A549 (cell line): ENCODE measurements around the gene SLC6A5. TPM values are rescaled to one million over a fixed set of nuclear protein-coding genes. Genes with fewer than 3 reads are reported as not detected.
A peak's percentile ranks its signal among the peaks of the same experiment; 100 is the strongest.

Experiments used
- ATAC-seq, 2 experiments: fragments of 200-7000 bp in 1 of 2; fragments of >200 bp in 1 of 2; cut with Nextera tagmentation in 1 of 2; cut with Tn5 transposase in 1 of 2; 3 replicates each; pipeline versions ENCODE4 v1.8.0 to v1.9.1; 2018 to 2020; ENCODE audit warnings: mild to moderate bottlenecking in 1 of 2, moderate library complexity in 1 of 2
- CTCF ChIA-PET: fragments of 300-600 bp; sonication (Branson Sonifier 250); formaldehyde crosslinking; extraction: SDS; loops from one replicate; lab custom pipeline; 2021; ENCODE audit warnings: antibody characterized with exemption, inconsistent platforms; lab: Yijun Ruan, JAX
- POLR2A ChIA-PET: fragments of 350-600 bp; formaldehyde crosslinking; extraction: SDS; loops from one replicate; lab custom pipeline; 2021; ENCODE audit warnings: antibody characterized with exemption, inconsistent platforms; lab: Yijun Ruan, JAX
- DNase-seq, 2 experiments: peaks; one replicate each; pipeline versions ENCODE4 v3.0.0 to v3.0.0-alpha.2; 2011 to 2016; ENCODE audit warnings: low read depth in 1 of 2, low spot score in 1 of 2
- FAIRE-seq: peaks from 2 replicates; lab custom pipeline; 2011; peaks lifted over from hg19 to GRCh38; lab: Jason Lieb, UNC
- H3K27ac ChIP-seq, 2 experiments: fragments of >200 bp; sonication (Bioruptor Twin); formaldehyde crosslinking; 3 replicates each; pipeline ENCODE4 v1.5.1; 2016 to 2017
- H3K4me1 ChIP-seq: fragments of >200 bp; sonication (Bioruptor Twin); formaldehyde crosslinking; 3 replicates; pipeline ENCODE4 v1.6.1; 2016
- H3K4me2 ChIP-seq: fragments of >200 bp; sonication (Bioruptor Twin); formaldehyde crosslinking; 3 replicates; pipeline ENCODE4 v1.6.1; 2016
- H3K4me3 ChIP-seq: fragments of >200 bp; sonication (Bioruptor Twin); formaldehyde crosslinking; 3 replicates; pipeline ENCODE4 v1.5.1; 2016
- H3K9me3 ChIP-seq: fragments of >200 bp; sonication (Bioruptor Twin); formaldehyde crosslinking; 3 replicates; pipeline ENCODE4 v1.6.1; 2016
- CBX2 ChIP-seq: fragments of 200-600 bp; sonication (generic); IDR thresholded peaks from 2 replicates; pipeline ENCODE4 v1.6.1; 2016; ENCODE audit warnings: low read depth, mild to moderate bottlenecking, borderline replicate concordance
- CHD2 ChIP-seq: fragments of 150-350 bp; IDR thresholded peaks from 2 replicates; pipeline ENCODE4 v1.6.1; 2014; ENCODE audit warnings: low read length; ENCODE audit not compliant: partially characterized antibody
- CHD4 ChIP-seq: fragments of 200-600 bp; sonication (generic); IDR thresholded peaks from 2 replicates; pipeline ENCODE4 v1.6.1; 2016; ENCODE audit warnings: antibody characterized with exemption, mild to moderate bottlenecking, borderline replicate concordance
- EP300 ChIP-seq, 2 experiments: fragments of >200 bp; sonication (Bioruptor Twin); formaldehyde crosslinking; IDR thresholded peaks; 2 replicates in 1 of 2; 3 replicates in 1 of 2; pipeline ENCODE4 v1.6.1; 2016 to 2017
- FOSB ChIP-seq: fragments of 250-450 bp; sonication (Bioruptor Pico); IDR thresholded peaks from 2 replicates; pipeline ENCODE4 v1.5.0; 2020; ENCODE audit warnings: mild to moderate bottlenecking, moderate library complexity
- FOSL2 ChIP-seq, 2 experiments: fragments of 450-650 bp in 1 of 2; fragments of >200 bp in 1 of 2; sonication (Bioruptor Twin) in 1 of 2; formaldehyde crosslinking; IDR thresholded peaks; 2 replicates each; pipeline versions ENCODE4 v1.5.0 to v1.6.1; 2016 to 2020; ENCODE audit warnings: mild to moderate bottlenecking in 1 of 2, moderate library complexity in 1 of 2
- HOXA7 ChIP-seq: fragments of 250-450 bp; sonication (Bioruptor Pico); IDR thresholded peaks from 2 replicates; pipeline ENCODE4 v1.5.0; 2020; ENCODE audit warnings: mild to moderate bottlenecking, moderate library complexity
- HOXB5 ChIP-seq: fragments of 250-450 bp; sonication (Bioruptor Pico); IDR thresholded peaks from 2 replicates; pipeline ENCODE4 v1.5.0; 2020; ENCODE audit warnings: mild to moderate bottlenecking, moderate library complexity
- JUN ChIP-seq, 2 experiments: fragments of >200 bp; sonication (Bioruptor Twin); formaldehyde crosslinking; IDR thresholded peaks; 2 replicates in 1 of 2; 3 replicates in 1 of 2; pipeline ENCODE4 v1.6.1; 2016 to 2017
- JUNB ChIP-seq: fragments of >200 bp; sonication (Bioruptor Twin); formaldehyde crosslinking; IDR thresholded peaks from 2 replicates; pipeline ENCODE4 v1.6.1; 2016
- KDM1A ChIP-seq: fragments of 200-600 bp; sonication (generic); IDR thresholded peaks from 2 replicates; pipeline ENCODE4 v1.6.1; 2016; ENCODE audit warnings: low read depth, mild to moderate bottlenecking
- NFE2L2 ChIP-seq: fragments of 150-350 bp; conservative IDR thresholded peaks from 2 replicates; pipeline ENCODE4 v1.6.1; 2014; ENCODE audit warnings: low read length
- NR3C1 ChIP-seq: fragments of >200 bp; sonication (Bioruptor Twin); formaldehyde crosslinking; IDR thresholded peaks from 3 replicates; pipeline ENCODE4 v1.6.1; 2017
- PHF8 ChIP-seq: fragments of 200-600 bp; sonication (generic); IDR thresholded peaks from 2 replicates; pipeline ENCODE4 v1.6.1; 2016; ENCODE audit warnings: low read depth, mild to moderate bottlenecking, antibody characterized with exemption, moderate library complexity, borderline replicate concordance
- POLR2A ChIP-seq: IDR thresholded peaks from 2 replicates; pipeline ENCODE4 v1.6.1; 2012; ENCODE audit warnings: mild to moderate bottlenecking, low read length
- RARB ChIP-seq: fragments of 250-450 bp; sonication (Bioruptor Pico); IDR thresholded peaks from 2 replicates; pipeline ENCODE4 v1.8.0; 2021; ENCODE audit warnings: mild to moderate bottlenecking, moderate library complexity
- RCOR1 ChIP-seq: fragments of 150-350 bp; IDR thresholded peaks from 2 replicates; pipeline ENCODE4 v1.6.1; 2014; ENCODE audit warnings: antibody characterized with exemption, low read length, low read depth
- RNF2 ChIP-seq: fragments of 200-600 bp; sonication (generic); IDR thresholded peaks from 2 replicates; pipeline ENCODE4 v1.6.1; 2016; ENCODE audit warnings: low read depth, mild to moderate bottlenecking, antibody characterized with exemption, moderate library complexity, borderline replicate concordance
- TFCP2L1 ChIP-seq: fragments of 250-450 bp; sonication (Bioruptor Pico); IDR thresholded peaks from 2 replicates; pipeline ENCODE4 v1.5.0; 2021; ENCODE audit warnings: mild to moderate bottlenecking
- ZFP36 ChIP-seq: fragments of 450-650 bp; IDR thresholded peaks from 2 replicates; pipeline ENCODE4 v1.6.1; 2014; ENCODE audit warnings: borderline replicate concordance; ENCODE audit not compliant: partially characterized antibody
- WGBS: methylation state at CpG from one replicate; pipeline ENCODE4 v1.1.6; 2017; ENCODE audit errors: missing lambda C conversion rate; 5-methylcytosine and 5-hydroxymethylcytosine counted together
- polyA plus RNA-seq, 4 experiments: library from polyadenylated mRNA; depleted of rRNA in 3 of 4; stranded (reverse); fragments of >200 nt; fragmentation: RNase III in 1 of 4; extraction: RNeasy Plus Mini Kit Qiagen cat#74134 plus additional on column Dnase treatment in 1 of 4; gene quantifications; 2 replicates in 3 of 4; 3 replicates in 1 of 4; pipeline ENCODE4 v1.2.3, GENCODE V29; 2011 to 2017
- TF ChIP-seq, protein P1 (sequence below): fragments of >200 bp; sonication (Bioruptor Twin); formaldehyde crosslinking; IDR thresholded peaks from 3 replicates; pipeline ENCODE4 v1.6.1; 2016
- TF ChIP-seq, protein P2 (sequence below): fragments of >200 bp; sonication (Bioruptor Twin); formaldehyde crosslinking; IDR thresholded peaks from 3 replicates; pipeline ENCODE4 v1.5.1; 2016
- TF ChIP-seq, protein P3 (sequence below): IDR thresholded peaks from 2 replicates; pipeline ENCODE4 v1.6.1; 2012

Gene SLC6A5
- polyA plus RNA-seq, 2 of the 4 experiments (the other 2 are of a cell fraction), result not detected

DNA sequence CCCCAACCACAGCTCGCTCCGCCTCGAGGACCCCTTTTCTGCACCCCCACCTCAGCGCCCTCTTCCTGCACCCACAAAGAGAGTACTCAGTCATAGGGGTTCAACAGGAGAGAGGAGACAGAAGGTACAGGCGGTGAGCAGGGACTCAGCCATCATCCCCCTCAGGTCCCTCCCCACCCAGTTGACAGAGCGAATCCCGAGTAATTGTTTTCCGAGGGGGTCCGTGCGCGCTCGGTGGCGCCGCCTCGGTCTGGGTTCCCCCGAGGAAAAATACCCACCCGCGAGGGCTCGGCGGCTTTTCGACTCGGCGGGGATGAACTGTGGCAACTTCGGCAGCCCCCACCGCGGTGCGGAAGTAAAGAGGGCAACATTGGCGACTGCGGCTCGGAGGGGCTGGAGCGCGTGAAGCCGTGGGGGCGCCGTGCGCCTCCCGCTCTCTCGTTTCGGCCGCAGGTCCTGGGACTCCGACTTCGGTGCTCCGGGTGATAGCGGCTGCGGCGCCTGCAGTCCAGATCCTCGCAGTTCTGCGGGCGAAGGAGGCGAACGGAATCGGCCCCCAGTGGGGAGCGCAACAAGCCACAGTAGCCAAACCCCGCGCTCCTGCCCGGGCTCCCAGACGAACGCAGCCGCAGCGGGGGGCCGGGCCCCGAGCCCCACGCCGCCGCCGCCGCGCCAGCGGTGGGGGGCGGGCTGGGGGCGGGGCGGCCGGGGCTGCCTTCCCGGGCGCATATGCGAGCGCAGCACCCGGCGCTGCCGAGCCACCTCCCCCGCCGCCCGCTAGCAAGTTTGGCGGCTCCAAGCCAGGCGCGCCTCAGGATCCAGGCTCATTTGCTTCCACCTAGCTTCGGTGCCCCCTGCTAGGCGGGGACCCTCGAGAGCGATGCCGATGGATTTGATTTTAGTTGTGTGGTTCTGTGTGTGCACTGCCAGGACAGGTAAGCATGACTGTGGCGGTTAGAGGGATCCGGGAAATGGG lies 69.7 kb downstream of the SLC6A5 start, which contains the start of gene NELL1:
Gene NELL1, plus strand, starts transcription at position 743 of the 976 bp plus-strand sequence.
- DNase-seq (no peak), FAIRE-seq (no peak), ATAC-seq (peak in 1 of 2 experiments; percentile 31; a peak in 2 of 6 replicates)
- H3K4me1 ChIP-seq, result peaks cover 8% of the 10 kb centered on the region; the same call in 2 of the 3 replicates
- no peaks in the 10 kb centered on the region; the same call in 2 of the 3 replicates for H3K9me3 ChIP-seq
- ChIA-PET POLR2A (no interaction called here), CTCF (interaction anchor here (1.2 kb wide), 1 partner anchor 59 kb away, joined by 3 read pairs; no protein-coding TSS in a partner anchor)
- peak within 1 kb of the TSS; percentile 94 for H3K4me2 ChIP-seq
- WGBS, result 31% methylated on average over 45 of the region's 93 CpGs
- no peak within 1 kb of the TSS for H3K27ac ChIP-seq
- H3K4me3 ChIP-seq, result peak within 1 kb of the TSS; percentile 43
- TF ChIP-seq HOXA7, result no peak
- TF ChIP-seq TFCP2L1, result no peak
- no peak for TF ChIP-seq RNF2
- TF ChIP-seq, protein P1, sequence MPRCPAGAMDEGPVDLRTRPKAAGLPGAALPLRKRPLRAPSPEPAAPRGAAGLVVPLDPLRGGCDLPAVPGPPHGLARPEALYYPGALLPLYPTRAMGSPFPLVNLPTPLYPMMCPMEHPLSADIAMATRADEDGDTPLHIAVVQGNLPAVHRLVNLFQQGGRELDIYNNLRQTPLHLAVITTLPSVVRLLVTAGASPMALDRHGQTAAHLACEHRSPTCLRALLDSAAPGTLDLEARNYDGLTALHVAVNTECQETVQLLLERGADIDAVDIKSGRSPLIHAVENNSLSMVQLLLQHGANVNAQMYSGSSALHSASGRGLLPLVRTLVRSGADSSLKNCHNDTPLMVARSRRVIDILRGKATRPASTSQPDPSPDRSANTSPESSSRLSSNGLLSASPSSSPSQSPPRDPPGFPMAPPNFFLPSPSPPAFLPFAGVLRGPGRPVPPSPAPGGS, result no peak
- TF ChIP-seq PHF8, result no peak
- TF ChIP-seq JUN (IDR thresholded peaks at IDR 0.05), result no peak
- no peak for TF ChIP-seq ZFP36
- no peak for TF ChIP-seq POLR2A
- TF ChIP-seq RCOR1, result no peak
- TF ChIP-seq HOXB5 (CRISPR knock-in tag), result no peak
- TF ChIP-seq CHD4, result no peak
- no peak for TF ChIP-seq EP300 (IDR thresholded peaks at IDR 0.05)
- TF ChIP-seq FOSB (CRISPR knock-in tag), result no peak
- TF ChIP-seq, protein P2, sequence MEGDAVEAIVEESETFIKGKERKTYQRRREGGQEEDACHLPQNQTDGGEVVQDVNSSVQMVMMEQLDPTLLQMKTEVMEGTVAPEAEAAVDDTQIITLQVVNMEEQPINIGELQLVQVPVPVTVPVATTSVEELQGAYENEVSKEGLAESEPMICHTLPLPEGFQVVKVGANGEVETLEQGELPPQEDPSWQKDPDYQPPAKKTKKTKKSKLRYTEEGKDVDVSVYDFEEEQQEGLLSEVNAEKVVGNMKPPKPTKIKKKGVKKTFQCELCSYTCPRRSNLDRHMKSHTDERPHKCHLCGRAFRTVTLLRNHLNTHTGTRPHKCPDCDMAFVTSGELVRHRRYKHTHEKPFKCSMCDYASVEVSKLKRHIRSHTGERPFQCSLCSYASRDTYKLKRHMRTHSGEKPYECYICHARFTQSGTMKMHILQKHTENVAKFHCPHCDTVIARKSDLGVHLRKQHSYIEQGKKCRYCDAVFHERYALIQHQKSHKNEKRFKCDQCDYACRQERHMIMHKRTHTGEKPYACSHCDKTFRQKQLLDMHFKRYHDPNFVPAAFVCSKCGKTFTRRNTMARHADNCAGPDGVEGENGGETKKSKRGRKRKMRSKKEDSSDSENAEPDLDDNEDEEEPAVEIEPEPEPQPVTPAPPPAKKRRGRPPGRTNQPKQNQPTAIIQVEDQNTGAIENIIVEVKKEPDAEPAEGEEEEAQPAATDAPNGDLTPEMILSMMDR, result no peak
- TF ChIP-seq NFE2L2, result no peak
- no peak for TF ChIP-seq RARB (CRISPR knock-in tag)
- TF ChIP-seq JUNB, result no peak
- no peak for TF ChIP-seq CBX2
- no peak for TF ChIP-seq FOSL2 (IDR thresholded peaks at IDR 0.05)
- TF ChIP-seq FOSL2 (CRISPR knock-in tag; IDR thresholded peaks at IDR 0.05), result no peak

DNA sequence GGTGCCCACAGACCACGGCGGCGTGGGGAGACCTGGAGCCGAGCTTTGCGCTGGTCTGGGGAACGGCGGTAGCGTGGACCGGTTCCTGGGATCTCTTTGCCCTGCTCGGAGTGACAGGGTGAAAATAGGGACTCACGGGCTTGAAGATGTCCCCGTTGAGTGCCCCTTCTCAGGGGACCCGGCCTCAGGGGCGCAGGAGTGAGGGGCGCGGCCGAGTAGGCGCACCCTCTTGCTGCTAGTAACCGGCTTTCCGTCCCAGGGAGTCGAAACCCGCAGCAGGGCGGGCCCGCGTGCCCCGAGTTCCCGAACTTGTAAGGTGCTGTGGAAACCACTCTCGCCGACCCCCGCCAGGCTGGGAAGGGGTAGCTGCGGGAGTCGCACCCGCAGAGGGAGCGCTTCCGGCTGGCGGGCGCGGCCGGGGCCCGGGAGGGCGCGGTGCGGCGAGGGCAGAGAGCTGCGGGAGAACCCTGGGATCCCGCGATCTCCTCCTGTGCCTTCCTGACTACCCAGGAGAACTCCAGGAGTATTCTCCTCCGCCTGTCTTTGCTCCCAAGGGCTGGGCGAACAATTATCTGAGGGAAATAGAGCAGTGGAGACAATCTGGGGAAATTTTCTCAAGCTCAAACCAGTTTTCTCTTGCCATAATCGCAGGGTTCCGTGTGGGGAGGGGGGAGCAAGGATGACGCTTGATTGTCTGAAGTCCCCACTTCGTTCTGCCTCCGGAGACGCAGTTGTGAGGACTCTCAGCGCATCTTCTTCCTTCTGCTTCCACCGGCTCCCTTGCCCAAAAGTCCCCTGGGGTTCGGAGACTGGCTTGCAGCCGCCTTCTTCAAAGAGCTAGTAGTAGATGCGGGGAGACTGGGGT lies 70.6 kb downstream of the SLC6A5 start:
- no peak overlapping the region for H3K27ac ChIP-seq
- H3K4me1 ChIP-seq, result peaks cover 8% of the 10 kb centered on the region; the same call in 2 of the 3 replicates
- ATAC-seq (peak; percentile 22 to 50; a peak in 3 of 6 replicates), FAIRE-seq (no peak), DNase-seq (no peak)
- ChIA-PET CTCF (interaction anchor here (1.2 kb wide), 1 partner anchor 60 kb away, joined by 3 read pairs; no protein-coding TSS in a partner anchor), POLR2A (no interaction called here)
- WGBS, result 19% methylated on average over 41 of the region's 60 CpGs
- peak overlapping the region; percentile 94 for H3K4me2 ChIP-seq
- TF ChIP-seq HOXB5 (CRISPR knock-in tag), result no peak
- no peak for TF ChIP-seq NR3C1
- TF ChIP-seq, protein P3, sequence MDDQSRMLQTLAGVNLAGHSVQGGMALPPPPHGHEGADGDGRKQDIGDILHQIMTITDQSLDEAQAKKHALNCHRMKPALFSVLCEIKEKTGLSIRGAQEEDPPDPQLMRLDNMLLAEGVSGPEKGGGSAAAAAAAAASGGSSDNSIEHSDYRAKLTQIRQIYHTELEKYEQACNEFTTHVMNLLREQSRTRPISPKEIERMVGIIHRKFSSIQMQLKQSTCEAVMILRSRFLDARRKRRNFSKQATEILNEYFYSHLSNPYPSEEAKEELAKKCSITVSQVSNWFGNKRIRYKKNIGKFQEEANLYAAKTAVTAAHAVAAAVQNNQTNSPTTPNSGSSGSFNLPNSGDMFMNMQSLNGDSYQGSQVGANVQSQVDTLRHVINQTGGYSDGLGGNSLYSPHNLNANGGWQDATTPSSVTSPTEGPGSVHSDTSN, result no peak
- TF ChIP-seq KDM1A, result no peak
- no peak for TF ChIP-seq CHD2
- H3K4me3 ChIP-seq, result peak overlapping the region; percentile 43
- H3K9me3 ChIP-seq, result no peaks in the 10 kb centered on the region; the same call in 2 of the 3 replicates
